Eye (tissue), 1 donor: ENCODE data around the gene CD86.

Source experiments
- DNase-seq: peaks from one replicate; pipeline ENCODE4 v3.0.0-alpha.2; 2015

Gene CD86

GRCh38 chr3:122060040-122060698 is 5.0 kb downstream of the CD86 start:
- no peak for DNase-seq

DNA sequence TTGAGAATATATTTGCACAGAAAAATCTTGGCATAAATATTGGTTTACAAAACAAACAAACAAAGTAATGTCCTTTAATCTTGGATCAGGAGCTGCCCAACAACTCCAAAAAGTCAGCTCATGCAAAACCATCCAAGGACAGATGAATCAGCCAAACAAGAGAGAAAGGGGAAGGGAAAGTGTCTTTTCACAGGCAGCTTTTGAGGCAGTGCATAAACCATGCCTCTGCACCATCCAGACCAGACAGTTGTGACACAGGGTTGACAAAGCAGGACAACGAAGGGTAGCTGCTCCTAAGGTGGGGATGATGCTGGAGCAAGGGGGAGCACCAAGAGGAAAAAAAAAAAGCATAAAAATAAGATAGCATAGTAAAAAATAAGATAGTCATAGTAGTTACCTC is 8.7 kb downstream of the CD86 start:
- DNase-seq = no peak

DNA sequence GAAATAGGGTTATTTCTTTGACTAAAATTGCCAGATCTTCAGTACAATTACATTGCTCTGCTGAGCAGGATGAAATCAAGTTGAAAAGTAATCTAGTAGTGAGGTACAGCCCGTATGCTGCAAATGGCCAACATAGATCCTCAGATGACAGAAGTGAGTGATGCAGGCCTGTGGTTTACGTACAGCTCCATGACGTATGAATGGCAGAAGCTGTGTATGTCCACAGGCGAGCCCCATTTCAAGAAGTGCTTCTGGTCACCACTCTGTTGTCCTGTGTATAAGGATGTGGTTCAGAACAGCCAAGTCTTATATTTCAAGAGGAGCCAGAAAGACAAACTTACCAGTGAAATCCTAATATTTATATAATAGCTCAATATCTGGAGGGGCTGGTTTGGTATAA is 9.2 kb downstream of the CD86 start:
- DNase-seq = no peak

GRCh38 chr3:122066331-122067213 is 11.4 kb downstream of the CD86 start:
- no peak for DNase-seq

DNA sequence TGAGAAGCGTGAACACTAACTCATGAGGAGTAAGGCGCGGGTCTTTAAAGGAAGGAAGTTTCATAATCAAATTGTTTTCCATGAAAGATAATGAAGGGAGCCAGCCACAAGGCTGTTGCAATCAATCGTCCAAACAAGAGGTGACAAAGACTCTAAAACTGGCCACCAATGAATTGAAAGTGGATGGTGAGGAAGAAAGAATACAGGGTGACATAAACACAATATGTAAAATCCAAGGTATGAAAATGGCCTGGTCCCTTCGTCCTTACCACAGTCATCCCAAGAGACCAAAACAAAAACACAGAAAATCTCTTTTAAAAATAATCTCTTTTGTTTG is 12.0 kb downstream of the CD86 start:
- no peak for DNase-seq

DNA sequence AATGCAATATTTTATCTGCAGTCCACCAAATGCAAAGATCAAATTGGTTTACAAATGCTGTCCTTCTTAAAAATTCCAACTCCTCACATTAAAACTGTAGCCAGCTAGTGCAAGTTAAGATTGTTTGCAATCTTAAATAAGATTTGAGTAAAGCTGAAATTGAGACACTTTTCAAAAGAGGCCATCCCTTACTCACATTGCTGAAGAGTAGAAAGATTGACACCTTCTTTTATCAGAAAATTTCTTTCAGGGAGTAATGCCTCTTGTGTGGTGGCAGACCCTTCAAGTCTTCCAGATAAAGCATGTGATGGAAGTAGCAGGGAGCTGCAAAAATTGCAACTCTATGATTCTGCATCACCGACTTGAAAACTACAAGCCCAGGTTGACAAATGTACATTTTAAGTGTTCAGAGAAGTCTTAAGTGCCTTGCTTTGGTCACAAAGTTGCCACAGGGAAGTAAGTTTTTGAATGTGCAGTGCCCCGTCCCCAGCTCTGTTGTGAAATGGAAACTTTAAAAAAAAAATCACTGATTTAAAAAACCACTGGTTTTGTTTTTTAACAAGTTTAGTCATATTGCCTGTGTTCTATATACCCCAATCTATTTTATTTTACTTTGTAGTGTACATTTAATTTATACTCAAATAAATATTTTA is 12.6 kb downstream of the CD86 start:
- no peak for DNase-seq

- no peak for DNase-seq
Measured at GRCh38 chr3:122074621-122075265, 19.6 kb downstream of the CD86 start.

DNA sequence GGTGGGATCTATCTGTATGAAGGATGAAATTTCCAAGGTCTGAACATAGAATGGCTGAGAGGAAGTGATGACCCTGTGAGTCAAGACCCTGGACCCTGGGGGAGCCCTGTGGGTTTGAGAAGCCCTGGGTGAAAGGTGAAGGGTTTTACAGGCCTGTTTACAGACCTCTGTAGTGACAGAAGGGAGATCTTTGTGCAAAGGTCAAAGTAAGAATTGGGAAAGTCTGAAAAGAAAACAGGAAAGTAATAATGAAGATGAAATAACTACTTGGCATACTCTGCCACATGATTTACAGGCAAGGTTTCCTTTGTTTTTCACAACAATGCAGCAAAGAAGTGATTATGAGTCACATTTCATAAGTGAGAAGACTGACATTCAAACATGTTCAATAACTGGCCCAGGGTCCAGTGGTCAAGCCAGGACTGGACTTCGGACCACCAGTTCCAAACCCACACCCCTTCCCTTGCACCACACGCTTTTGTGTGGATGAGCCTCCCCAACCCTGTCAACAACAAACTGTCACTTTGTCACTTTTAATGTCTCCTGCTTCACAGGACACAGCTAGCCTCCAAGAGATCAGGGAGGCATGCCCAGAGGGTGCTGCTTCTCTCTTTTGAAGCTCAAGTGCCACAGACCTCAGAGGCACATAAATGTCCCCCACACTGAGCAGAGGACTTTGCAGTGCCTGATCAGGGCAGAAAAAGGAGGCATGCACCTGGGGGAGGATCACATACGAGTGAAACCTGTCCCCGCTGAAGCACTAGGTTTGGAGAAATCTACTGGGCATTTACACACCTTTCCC is 21.5 kb downstream of the CD86 start:
- no peak for DNase-seq

- DNase-seq = no peak
Measured at GRCh38 chr3:122077293-122078234, 22.4 kb downstream of the CD86 start.

GRCh38 chr3:122078235-122078935 is 23.2 kb downstream of the CD86 start:
- DNase-seq = no peak

DNA sequence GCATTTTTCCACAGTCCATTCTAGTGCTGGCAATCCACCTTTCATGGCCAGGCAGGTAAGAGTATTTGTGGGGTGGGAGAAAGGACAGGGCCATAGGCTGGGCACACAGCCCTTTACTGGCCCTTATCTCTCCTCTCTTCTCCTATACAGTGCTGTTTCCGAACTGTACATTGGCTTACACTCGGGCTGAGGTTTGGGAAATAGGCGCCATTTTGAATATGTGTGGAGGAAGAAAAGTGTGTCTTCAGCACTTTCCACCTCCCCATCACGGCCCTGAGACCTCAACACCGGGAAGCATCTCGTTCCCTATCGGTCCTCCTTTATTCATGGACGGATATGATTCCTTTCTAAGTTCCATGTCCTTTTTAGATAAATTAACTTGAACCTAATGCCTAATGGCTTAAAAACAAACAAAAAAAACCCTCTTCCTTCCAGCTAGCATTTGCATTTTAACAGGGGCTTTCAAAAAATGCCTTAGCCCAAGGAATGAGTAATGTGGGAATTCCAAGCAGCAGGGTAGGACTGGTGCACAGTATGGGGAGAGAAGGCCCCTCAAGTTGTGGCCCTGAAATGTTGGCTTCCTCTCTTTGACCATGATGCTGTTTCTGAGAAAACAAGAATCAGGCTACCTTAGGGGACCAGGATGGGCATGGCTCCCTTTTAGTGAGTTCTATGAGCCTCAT is 24.5 kb downstream of the CD86 start:
- DNase-seq = no peak

- no peak for DNase-seq
Measured at GRCh38 chr3:122080207-122080587, 25.0 kb downstream of the CD86 start.

DNA sequence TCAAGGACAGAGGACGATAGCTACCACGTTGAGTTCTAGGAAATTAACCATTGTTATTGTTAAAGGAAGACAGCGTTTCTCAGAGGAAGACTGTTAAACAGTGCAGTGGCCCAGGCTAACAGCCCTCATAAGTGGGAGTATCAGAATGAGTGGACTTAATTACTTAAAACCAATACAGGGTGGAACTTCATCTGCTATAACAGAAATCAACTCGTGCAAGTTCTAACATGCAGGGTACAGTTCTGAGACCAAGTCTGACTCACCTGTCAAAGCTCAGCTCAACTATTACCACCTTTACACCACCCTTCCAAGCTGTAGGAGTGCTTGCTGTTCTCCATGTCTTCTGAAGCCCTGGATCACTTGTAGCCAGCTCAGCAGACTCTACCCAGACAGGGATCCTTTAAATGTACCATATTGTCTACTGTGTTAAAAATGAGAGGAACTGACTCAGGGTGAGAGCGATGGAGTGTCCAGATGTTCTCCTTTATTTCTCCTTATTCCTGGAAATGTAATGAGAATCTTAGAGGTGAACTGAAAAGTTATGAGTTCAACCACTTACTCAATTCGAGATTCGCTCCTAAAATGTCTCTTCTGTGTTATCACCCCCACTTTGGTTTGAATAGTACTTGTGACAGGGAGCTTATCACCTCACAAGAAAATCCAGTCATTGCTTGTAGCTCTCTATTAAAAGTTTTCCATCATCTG is 26.5 kb downstream of the CD86 start:
- no peak for DNase-seq

DNA sequence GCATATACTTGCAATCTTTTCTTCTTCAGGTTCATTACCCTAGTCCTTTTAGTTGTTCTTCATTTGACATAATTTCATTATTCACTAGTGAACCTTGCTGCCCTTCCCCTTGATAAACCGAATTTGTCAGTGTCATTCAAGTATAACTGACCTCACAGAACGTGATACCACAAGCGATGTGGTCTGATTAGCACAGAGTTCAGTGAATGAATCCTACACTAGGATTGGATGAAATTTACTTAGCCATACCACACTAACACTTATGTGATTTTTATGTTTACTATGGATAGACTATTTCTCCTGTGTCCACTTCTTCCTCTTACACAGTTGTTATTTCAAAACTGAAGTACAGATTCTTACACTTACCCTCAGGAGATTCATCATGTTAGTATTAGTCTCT is 27.2 kb downstream of the CD86 start:
- no peak for DNase-seq

DNA sequence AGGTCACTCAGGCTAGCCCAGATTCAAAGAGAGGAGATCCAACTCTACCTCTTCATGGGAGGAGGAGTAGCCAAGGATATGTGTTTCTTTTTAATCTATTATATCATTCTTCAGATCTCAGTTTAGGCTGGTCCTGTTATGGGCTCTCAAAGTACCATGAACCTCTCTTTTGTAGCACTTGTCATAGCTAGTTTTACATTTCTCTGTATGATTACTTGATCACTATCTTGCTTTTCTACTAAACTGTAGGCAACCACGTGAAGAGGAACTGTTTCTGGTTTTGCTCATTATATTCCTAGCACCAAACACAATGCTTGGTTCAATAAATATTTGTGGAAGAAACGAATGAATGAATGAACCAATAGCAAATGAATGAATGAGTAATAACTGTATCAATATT is 29.6 kb downstream of the CD86 start:
- no peak for DNase-seq

- no peak for DNase-seq
Measured at GRCh38 chr3:122085673-122086072, 30.5 kb downstream of the CD86 start.

DNA sequence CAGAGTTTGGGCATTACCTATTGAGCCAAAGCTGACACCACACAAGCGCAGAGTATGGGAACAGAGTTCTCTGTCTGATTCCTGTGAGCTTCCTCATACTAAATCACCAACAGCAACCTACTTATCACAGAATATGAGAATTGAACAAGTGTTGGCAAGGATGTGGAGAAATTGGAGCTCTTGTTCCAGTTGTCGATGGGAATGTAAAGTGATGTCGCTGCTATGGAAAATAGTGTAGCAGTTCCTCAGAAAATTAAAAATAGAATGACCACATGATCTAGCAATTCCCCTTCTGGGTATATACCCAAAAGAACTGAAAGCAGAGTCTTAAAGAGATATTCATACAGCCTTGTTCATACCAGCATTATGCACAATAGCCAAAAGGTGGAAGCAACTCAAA is 33.4 kb downstream of the CD86 start:
- DNase-seq = no peak

GRCh38 chr3:122091602-122092295 is 36.6 kb downstream of the CD86 start:
- no peak for DNase-seq
